ENCODE data around the gene TXNDC8. TPM values are rescaled to one million over a fixed set of nuclear protein-coding genes. Genes with fewer than 3 reads are reported as not detected.

TXNDC8 gene
- total RNA-seq, 1 experiment from 2014 or later: not detected

DNA sequence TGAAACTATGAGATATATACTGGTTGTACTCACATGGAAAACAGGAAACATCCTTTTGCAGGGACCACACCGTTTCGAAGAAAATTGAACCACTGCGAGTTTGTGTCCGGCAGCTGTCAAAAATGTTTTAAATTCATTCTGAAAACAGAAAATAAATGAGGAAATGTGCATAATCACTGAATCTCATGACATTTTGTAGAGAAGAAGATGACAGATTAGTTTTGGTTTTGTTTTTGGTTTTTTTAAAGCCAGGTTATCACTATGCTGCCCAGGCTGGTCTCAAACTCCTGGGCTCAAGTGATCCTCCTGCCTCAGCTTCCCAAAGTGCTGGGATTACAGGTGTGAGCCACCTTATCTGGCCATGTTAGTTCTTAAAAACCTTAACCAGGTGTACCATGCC, 3.5 kb downstream of the TXNDC8 start:
- no peak overlapping the region for H2AFZ ChIP-seq (ENCODE audit: low read depth, low read length, poor library complexity, severe bottlenecking)
- ChIA-PET POLR2A (no interaction called here), RAD21 (ENCODE audit: low non-redundant PET in 1 of 2, low total read pairs in 2 of 2, uncharacterized antibody in 2 of 2, unreplicated experiment in 2 of 2) (no interaction called here), CTCF (no interaction called here)
- no peaks in the 10 kb centered on the region for H3K9me2 ChIP-seq (ENCODE audit: insufficient read depth)
- no peak overlapping the region for H3K4me2 ChIP-seq (ENCODE audit: low read length)
- intact Hi-C loops (cut with micrococcal nuclease): no loop called here
- no peaks in the 10 kb centered on the region for H3K4me1 ChIP-seq (ENCODE audit: control insufficient read depth in 1 of 2, insufficient read depth in 2 of 2, low read length in 2 of 2)
- no peaks in the 10 kb centered on the region for H3K36me3 ChIP-seq (ENCODE audit: control insufficient read depth in 1 of 2, insufficient read depth in 2 of 2, low read length in 2 of 2)
- no peaks in the 10 kb centered on the region for H3K27me3 ChIP-seq (ENCODE audit: insufficient read depth, low read length)
- H3K9me3 ChIP-seq (ENCODE audit: control insufficient read depth in 1 of 2, insufficient read depth in 1 of 2, low read depth in 1 of 2, low read length in 2 of 2): no peaks in the 10 kb centered on the region
- no peak overlapping the region for H3K27ac ChIP-seq (ENCODE audit: low read depth, low read length)
- BruUV-seq (replicated peaks): no TSS peak
- DNase-seq (ENCODE audit: low read depth, low spot score) (no peak), ATAC-seq (no peak)
- H3K9ac ChIP-seq (ENCODE audit: low read length): no peak overlapping the region
- H4K20me1 ChIP-seq (ENCODE audit: insufficient read depth): no peaks in the 10 kb centered on the region
- TF ChIP-seq CEBPB (IDR thresholded peaks at IDR 0.05; ENCODE audit: low read depth) (no peak), POLR2AphosphoS5 (IDR thresholded peaks at IDR 0.05; ENCODE audit: low read depth, low read length) (no peak), SIN3A (IDR thresholded peaks at IDR 0.05; ENCODE audit: low read depth) (no peak), EZH2 (IDR thresholded peaks at IDR 0.05) (no peak), YY1 (IDR thresholded peaks at IDR 0.05; ENCODE audit: extremely low read depth, insufficient replicate concordance, low read depth, low read length) (no peak)
- H3K79me2 ChIP-seq (ENCODE audit: insufficient read depth, low read length): no peaks in the 10 kb centered on the region
- no peak overlapping the region for H3K4me3 ChIP-seq (replicated peaks in 1 of 2; ENCODE audit: low read depth in 1 of 2, low read length in 2 of 2)

DNA sequence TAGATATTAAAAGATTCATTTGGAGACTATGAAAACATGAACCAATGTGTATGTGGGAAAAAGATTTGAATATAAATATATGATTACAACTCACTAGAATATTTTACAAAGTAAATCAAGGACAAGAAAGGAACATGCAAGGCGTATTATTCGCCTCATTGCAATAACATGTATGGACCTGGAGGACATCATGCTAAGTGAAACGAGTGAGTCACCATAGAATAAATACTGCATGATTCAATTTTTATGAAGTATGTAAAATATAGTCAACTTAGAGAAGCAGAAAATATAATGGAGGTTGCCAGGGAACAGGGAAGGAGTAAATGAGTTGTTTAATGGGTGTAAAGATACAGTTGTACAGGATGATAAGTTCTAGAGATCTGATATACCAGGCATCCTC, 4.9 kb downstream of the TXNDC8 start:
- Histone ChIP-seq H3K36me3 (ENCODE audit: control insufficient read depth in 1 of 2, insufficient read depth in 2 of 2, low read length in 2 of 2) (no peaks in the 10 kb centered on the region), H3K79me2 (ENCODE audit: insufficient read depth, low read length) (no peaks in the 10 kb centered on the region), H4K20me1 (ENCODE audit: insufficient read depth) (no peaks in the 10 kb centered on the region), H3K4me3 (replicated peaks in 1 of 2; ENCODE audit: low read depth in 1 of 2, low read length in 2 of 2) (no peak overlapping the region), H3K4me2 (ENCODE audit: low read length) (no peak overlapping the region), H3K27me3 (ENCODE audit: insufficient read depth, low read length) (no peaks in the 10 kb centered on the region), H3K9me2 (ENCODE audit: insufficient read depth) (no peaks in the 10 kb centered on the region), H3K27ac (ENCODE audit: low read depth, low read length) (no peak overlapping the region), H3K4me1 (ENCODE audit: control insufficient read depth in 1 of 2, insufficient read depth in 2 of 2, low read length in 2 of 2) (no peaks in the 10 kb centered on the region), H3K9me3 (ENCODE audit: control insufficient read depth in 1 of 2, insufficient read depth in 1 of 2, low read depth in 1 of 2, low read length in 2 of 2) (no peaks in the 10 kb centered on the region), H2AFZ (ENCODE audit: low read depth, low read length, poor library complexity, severe bottlenecking) (no peak overlapping the region), H3K9ac (ENCODE audit: low read length) (no peak overlapping the region)
- ATAC-seq (no peak), DNase-seq (ENCODE audit: low read depth, low spot score) (no peak)
- ChIA-PET CTCF (no interaction called here), RAD21 (ENCODE audit: low non-redundant PET in 1 of 2, low total read pairs in 2 of 2, uncharacterized antibody in 2 of 2, unreplicated experiment in 2 of 2) (no interaction called here), POLR2A (no interaction called here)
- BruUV-seq (replicated peaks): no TSS peak
- TF ChIP-seq, protein P1, sequence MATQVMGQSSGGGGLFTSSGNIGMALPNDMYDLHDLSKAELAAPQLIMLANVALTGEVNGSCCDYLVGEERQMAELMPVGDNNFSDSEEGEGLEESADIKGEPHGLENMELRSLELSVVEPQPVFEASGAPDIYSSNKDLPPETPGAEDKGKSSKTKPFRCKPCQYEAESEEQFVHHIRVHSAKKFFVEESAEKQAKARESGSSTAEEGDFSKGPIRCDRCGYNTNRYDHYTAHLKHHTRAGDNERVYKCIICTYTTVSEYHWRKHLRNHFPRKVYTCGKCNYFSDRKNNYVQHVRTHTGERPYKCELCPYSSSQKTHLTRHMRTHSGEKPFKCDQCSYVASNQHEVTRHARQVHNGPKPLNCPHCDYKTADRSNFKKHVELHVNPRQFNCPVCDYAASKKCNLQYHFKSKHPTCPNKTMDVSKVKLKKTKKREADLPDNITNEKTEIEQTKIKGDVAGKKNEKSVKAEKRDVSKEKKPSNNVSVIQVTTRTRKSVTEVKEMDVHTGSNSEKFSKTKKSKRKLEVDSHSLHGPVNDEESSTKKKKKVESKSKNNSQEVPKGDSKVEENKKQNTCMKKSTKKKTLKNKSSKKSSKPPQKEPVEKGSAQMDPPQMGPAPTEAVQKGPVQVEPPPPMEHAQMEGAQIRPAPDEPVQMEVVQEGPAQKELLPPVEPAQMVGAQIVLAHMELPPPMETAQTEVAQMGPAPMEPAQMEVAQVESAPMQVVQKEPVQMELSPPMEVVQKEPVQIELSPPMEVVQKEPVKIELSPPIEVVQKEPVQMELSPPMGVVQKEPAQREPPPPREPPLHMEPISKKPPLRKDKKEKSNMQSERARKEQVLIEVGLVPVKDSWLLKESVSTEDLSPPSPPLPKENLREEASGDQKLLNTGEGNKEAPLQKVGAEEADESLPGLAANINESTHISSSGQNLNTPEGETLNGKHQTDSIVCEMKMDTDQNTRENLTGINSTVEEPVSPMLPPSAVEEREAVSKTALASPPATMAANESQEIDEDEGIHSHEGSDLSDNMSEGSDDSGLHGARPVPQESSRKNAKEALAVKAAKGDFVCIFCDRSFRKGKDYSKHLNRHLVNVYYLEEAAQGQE (IDR thresholded peaks at IDR 0.05; ENCODE audit: low read depth): no peak
- TF ChIP-seq MAX (IDR thresholded peaks at IDR 0.05) (no peak), SP1 (IDR thresholded peaks at IDR 0.05; ENCODE audit: low read depth) (no peak), ZFX (IDR thresholded peaks at IDR 0.05) (no peak)
- intact Hi-C loops (cut with micrococcal nuclease): no loop called here

Measured in HCT116 (cell line).